H9 (cell line): ENCODE measurements around the gene NUP210. TPM values are rescaled to one million over a fixed set of nuclear protein-coding genes. Genes with fewer than 3 reads are reported as not detected.

Source experiments
- DNase-seq: peaks from one replicate; pipeline ENCODE4 v3.0.0-alpha.2; 2017
- H2AFZ ChIP-seq: one replicate; pipeline ENCODE4 v1.6.1; 2013; ENCODE audit warnings: mild to moderate bottlenecking, low read length, control low read depth, moderate library complexity
- H2AK5ac ChIP-seq: 2 replicates; pipeline ENCODE4 v1.6.1; 2013; ENCODE audit warnings: low read length, control low read depth, mixed read lengths; ENCODE audit not compliant: insufficient read length
- H2BK120ac ChIP-seq: one replicate; pipeline ENCODE4 v1.6.1; 2013; ENCODE audit warnings: low read depth, mild to moderate bottlenecking, low read length, control low read depth, inconsistent platforms; ENCODE audit not compliant: poor library complexity, severe bottlenecking
- H2BK12ac ChIP-seq: 2 replicates; pipeline ENCODE4 v1.6.1; 2013; ENCODE audit warnings: low read length, control low read depth, mixed read lengths, low read depth; ENCODE audit not compliant: insufficient read length
- H2BK15ac ChIP-seq: 2 replicates; pipeline ENCODE4 v1.6.1; 2013; ENCODE audit warnings: low read depth, low read length, control low read depth
- H2BK20ac ChIP-seq: one replicate; pipeline ENCODE4 v1.6.1; 2013; ENCODE audit warnings: low read depth, mild to moderate bottlenecking, low read length, control low read depth, inconsistent platforms; ENCODE audit not compliant: poor library complexity, severe bottlenecking
- H2BK5ac ChIP-seq: 2 replicates; pipeline ENCODE4 v1.6.1; 2013; ENCODE audit warnings: low read length, control low read depth, mixed read lengths; ENCODE audit not compliant: insufficient read length
- H3K14ac ChIP-seq: 2 replicates; pipeline ENCODE4 v1.6.1; 2013; ENCODE audit warnings: low read length, control low read depth; ENCODE audit not compliant: insufficient read depth
- H3K18ac ChIP-seq: 2 replicates; pipeline ENCODE4 v1.6.1; 2013; ENCODE audit warnings: low read depth, mild to moderate bottlenecking, mixed read lengths, low read length, control low read depth; ENCODE audit not compliant: insufficient read length
- H3K23ac ChIP-seq: 2 replicates; pipeline ENCODE4 v1.6.1; 2013; ENCODE audit warnings: low read length, control low read depth, mixed read lengths, low read depth; ENCODE audit not compliant: insufficient read length
- H3K23me2 ChIP-seq: 2 replicates; pipeline ENCODE4 v1.6.1; 2013; ENCODE audit warnings: low read depth, mild to moderate bottlenecking, mixed read lengths, low read length, control low read depth; ENCODE audit not compliant: insufficient read length, poor library complexity, severe bottlenecking
- H3K27ac ChIP-seq: 2 replicates; pipeline ENCODE4 v1.5.1; 2013; ENCODE audit warnings: low read length, control low read depth, mixed read lengths, low read depth; ENCODE audit not compliant: insufficient read length
- H3K27me3 ChIP-seq: 2 replicates; pipeline ENCODE4 v1.6.1; 2013; ENCODE audit warnings: low read length, control low read depth, inconsistent platforms; ENCODE audit not compliant: insufficient read depth
- H3K4ac ChIP-seq: 2 replicates; pipeline ENCODE4 v1.6.1; 2013; ENCODE audit warnings: low read depth, mild to moderate bottlenecking, control low read depth, inconsistent platforms, low read length, moderate library complexity
- H3K4me1 ChIP-seq: 2 replicates; pipeline ENCODE4 v1.6.1; 2013; ENCODE audit warnings: low read length, control low read depth, inconsistent platforms; ENCODE audit not compliant: insufficient read depth
- H3K4me2 ChIP-seq: 2 replicates; pipeline ENCODE4 v1.6.1; 2013; ENCODE audit warnings: low read length, control low read depth, mixed read lengths; ENCODE audit not compliant: insufficient read length, insufficient read depth
- H3K56ac ChIP-seq: 2 replicates; pipeline ENCODE4 v1.6.1; 2013; ENCODE audit warnings: low read depth, mild to moderate bottlenecking, mixed read lengths, low read length, control low read depth; ENCODE audit not compliant: insufficient read length
- H3K79me1 ChIP-seq: 2 replicates; pipeline ENCODE4 v1.6.1; 2013; ENCODE audit warnings: low read depth, mild to moderate bottlenecking, moderate library complexity, low read length, control low read depth, inconsistent platforms; ENCODE audit not compliant: insufficient read depth, poor library complexity, severe bottlenecking
- H3K79me2 ChIP-seq: 2 replicates; pipeline ENCODE4 v1.6.1; 2013; ENCODE audit warnings: low read length, control low read depth, inconsistent platforms; ENCODE audit not compliant: insufficient read depth
- H3K9ac ChIP-seq: 2 replicates; pipeline ENCODE4 v1.6.1; 2013; ENCODE audit warnings: low read length, control low read depth, mixed read lengths; ENCODE audit not compliant: insufficient read length; ENCODE audit errors: extremely low read depth
- H3K9me3 ChIP-seq: one replicate; pipeline ENCODE4 v1.6.1; 2013; ENCODE audit warnings: low read depth, low read length, inconsistent platforms; ENCODE audit not compliant: control insufficient read depth
- H3T11ph ChIP-seq: one replicate; pipeline ENCODE4 v1.6.1; 2013; ENCODE audit warnings: mild to moderate bottlenecking, low read length, control low read depth, inconsistent platforms
- H4K20me1 ChIP-seq: one replicate; pipeline ENCODE4 v1.6.1; 2013; ENCODE audit not compliant: control insufficient read depth, insufficient read length, insufficient read depth
- H4K5ac ChIP-seq: 2 replicates; pipeline ENCODE4 v1.6.1; 2013; ENCODE audit warnings: low read depth, mild to moderate bottlenecking, mixed read lengths, low read length, control low read depth; ENCODE audit not compliant: insufficient read length
- H4K8ac ChIP-seq: replicated peaks from 2 replicates; pipeline ENCODE4 v1.6.1; 2013; ENCODE audit warnings: low read length, control low read depth, mixed read lengths, low read depth; ENCODE audit not compliant: insufficient read length
- H4K91ac ChIP-seq: 2 replicates; pipeline ENCODE4 v1.6.1; 2013; ENCODE audit warnings: low read depth, mild to moderate bottlenecking, moderate library complexity, mixed read lengths, low read length, control low read depth; ENCODE audit not compliant: insufficient read length
- H3K27ac Mint-ChIP-seq, 3 experiments: 2 replicates in 2 of 3; 3 replicates in 1 of 3; pipeline ENCODE4 v1.8.0; 2020 to 2021; ENCODE audit warnings: mixed read lengths in 3 of 3, mild to moderate bottlenecking in 1 of 3, moderate library complexity in 1 of 3
- H3K27me3 Mint-ChIP-seq: 2 replicates; pipeline ENCODE4 v1.8.0; 2021; ENCODE audit warnings: low read depth, mild to moderate bottlenecking, moderate library complexity, mixed read lengths
- H3K36me3 Mint-ChIP-seq, 3 experiments: 2 replicates in 2 of 3; 3 replicates in 1 of 3; pipeline ENCODE4 v1.8.0; 2020 to 2021; ENCODE audit warnings: low read depth in 3 of 3, mixed read lengths in 3 of 3; ENCODE audit not compliant: insufficient read depth in 1 of 3
- H3K4me1 Mint-ChIP-seq, 2 experiments: 2 replicates each; pipeline ENCODE4 v1.8.0; 2020; ENCODE audit warnings: mixed read lengths in 2 of 2
- H3K4me3 Mint-ChIP-seq, 2 experiments: 2 replicates in 1 of 2; 3 replicates in 1 of 2; pipeline ENCODE4 v1.8.0; 2020 to 2021; ENCODE audit warnings: mild to moderate bottlenecking in 2 of 2, mixed read lengths in 2 of 2, moderate library complexity in 1 of 2
- H3K9me3 Mint-ChIP-seq, 2 experiments: 2 replicates in 1 of 2; 3 replicates in 1 of 2; pipeline ENCODE4 v1.8.0; 2020; ENCODE audit warnings: mild to moderate bottlenecking in 2 of 2, mixed read lengths in 2 of 2, moderate library complexity in 1 of 2
- WGBS: extraction: QIAGEN DNeasy Blood & Tissue Kit; methylation state at CpG from one replicate; pipeline ENCODE4 v1.1.7; 2013; ENCODE audit warnings: missing lambda C conversion rate, low lambda C conversion rate, mixed read lengths; ENCODE audit not compliant: insufficient read length; ENCODE audit errors: extremely low coverage; 5-methylcytosine and 5-hydroxymethylcytosine counted together
- total RNA-seq: library from RNA; stranded (reverse); gene quantifications from 2 replicates; pipeline ENCODE4 v1.2.1, GENCODE V29; 2021
- TF ChIP-seq, protein P1 (sequence below): fragments of 200-600 bp; sonication (generic); conservative IDR thresholded peaks from 3 replicates; pipeline ENCODE4 v1.8.0; 2021; ENCODE audit warnings: antibody characterized with exemption, mild to moderate bottlenecking

NUP210 gene
- total RNA-seq, 1 experiment from 2014 or later: 48.8 TPM

DNA sequence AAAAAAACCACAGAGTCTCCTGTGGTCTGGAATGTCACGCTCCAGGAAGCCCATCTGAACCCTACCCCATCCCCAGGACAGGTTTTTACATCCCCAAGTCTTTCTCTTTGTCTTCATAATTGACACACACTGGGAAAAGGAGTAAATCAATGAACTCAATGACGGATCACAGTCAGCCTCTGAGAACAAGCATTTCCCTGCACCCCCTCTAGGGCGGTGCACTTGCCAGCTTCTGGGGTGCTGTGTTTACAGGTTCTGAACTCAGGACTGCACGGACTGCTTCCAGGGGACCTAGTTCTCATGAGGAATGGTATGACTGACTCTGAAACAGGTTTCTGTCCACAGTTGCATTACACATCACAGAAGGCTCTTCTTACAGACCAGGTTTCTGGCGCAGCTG, 81.1 kb downstream of the NUP210 start:
- no peaks in the 10 kb centered on the region for H3K9me3 ChIP-seq
- H3K4me2 ChIP-seq: no peak overlapping the region
- no peak overlapping the region for H2BK12ac ChIP-seq
- H3K27me3 ChIP-seq: no peaks in the 10 kb centered on the region
- Mint-ChIP-seq H3K9me3 (no peaks in the 10 kb centered on the region), H3K27me3 (no peaks in the 10 kb centered on the region), H3K4me3 (no peak overlapping the region), H3K4me1 (peaks cover 6 to 11% of the 10 kb centered on the region in 2 experiments), H3K36me3 (peaks cover 36 to 60% (median 39%) of the 10 kb centered on the region in 3 experiments), H3K27ac (peak overlapping the region; percentile 61 to 70 (median 62); a peak in 3 of 7 replicates)
- H2AK5ac ChIP-seq: no peak overlapping the region
- H4K5ac ChIP-seq: no peak overlapping the region
- TF ChIP-seq, protein P1, sequence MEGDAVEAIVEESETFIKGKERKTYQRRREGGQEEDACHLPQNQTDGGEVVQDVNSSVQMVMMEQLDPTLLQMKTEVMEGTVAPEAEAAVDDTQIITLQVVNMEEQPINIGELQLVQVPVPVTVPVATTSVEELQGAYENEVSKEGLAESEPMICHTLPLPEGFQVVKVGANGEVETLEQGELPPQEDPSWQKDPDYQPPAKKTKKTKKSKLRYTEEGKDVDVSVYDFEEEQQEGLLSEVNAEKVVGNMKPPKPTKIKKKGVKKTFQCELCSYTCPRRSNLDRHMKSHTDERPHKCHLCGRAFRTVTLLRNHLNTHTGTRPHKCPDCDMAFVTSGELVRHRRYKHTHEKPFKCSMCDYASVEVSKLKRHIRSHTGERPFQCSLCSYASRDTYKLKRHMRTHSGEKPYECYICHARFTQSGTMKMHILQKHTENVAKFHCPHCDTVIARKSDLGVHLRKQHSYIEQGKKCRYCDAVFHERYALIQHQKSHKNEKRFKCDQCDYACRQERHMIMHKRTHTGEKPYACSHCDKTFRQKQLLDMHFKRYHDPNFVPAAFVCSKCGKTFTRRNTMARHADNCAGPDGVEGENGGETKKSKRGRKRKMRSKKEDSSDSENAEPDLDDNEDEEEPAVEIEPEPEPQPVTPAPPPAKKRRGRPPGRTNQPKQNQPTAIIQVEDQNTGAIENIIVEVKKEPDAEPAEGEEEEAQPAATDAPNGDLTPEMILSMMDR: no peak; the same call in 1 of the 3 replicates
- no peak overlapping the region for H3K23ac ChIP-seq
- no peak overlapping the region for H2BK5ac ChIP-seq
- no peaks in the 10 kb centered on the region for H3K4me1 ChIP-seq
- no CpG with 5 or more reads among the region's 5 CpGs for WGBS
- no peak overlapping the region for H3T11ph ChIP-seq
- H3K56ac ChIP-seq: no peak overlapping the region
- no peak overlapping the region for H2BK20ac ChIP-seq
- no peaks in the 10 kb centered on the region for H3K79me2 ChIP-seq
- no peak overlapping the region for H4K91ac ChIP-seq
- H2AFZ ChIP-seq: no peak overlapping the region
- no peak overlapping the region for H2BK15ac ChIP-seq
- H3K23me2 ChIP-seq: no peaks in the 10 kb centered on the region
- H3K18ac ChIP-seq: no peak overlapping the region
- no peak overlapping the region for H3K9ac ChIP-seq
- no peak overlapping the region for H3K4ac ChIP-seq
- H2BK120ac ChIP-seq: no peak overlapping the region
- DNase-seq: no peak
- H4K20me1 ChIP-seq: no peaks in the 10 kb centered on the region
- no peak overlapping the region for H3K14ac ChIP-seq
- H3K27ac ChIP-seq: no peak overlapping the region
- H4K8ac ChIP-seq: no peak overlapping the region
- no peaks in the 10 kb centered on the region for H3K79me1 ChIP-seq
